Caki2 (cell line): ENCODE measurements around the gene STARD13. TPM values are rescaled to one million over a fixed set of nuclear protein-coding genes. Genes with fewer than 3 reads are reported as not detected.
"Not testable (repeated sequence)": the region's sequence is repeated elsewhere in the genome, so short reads cannot be mapped to it uniquely, and the experiment has no call there.

ENCODE experiments used
- DNase-seq: peaks from one replicate; pipeline ENCODE4 v3.0.0-alpha.2; 2015; ENCODE audit warnings: low read depth
- in situ Hi-C: cut with HindIII; loops from 2 replicates; pipeline ENCODE4 v1.10.0; 2016; ENCODE audit warnings: low sequenced_read_pairs, low pct_unique_long_range_greater_than_20kb, mixed read lengths
- total RNA-seq: library from RNA; depleted of rRNA; stranded (reverse); fragments of >200 nt; shearing (Covaris generic); gene quantifications from 2 replicates; pipeline ENCODE4 v1.2.3, GENCODE V29; 2014; ENCODE audit warnings: low replicate concordance

The STARD13 gene
- total RNA-seq, 1 experiment from 2014 or later = 9.3 TPM

- in situ Hi-C loops = no loop called here
- no peak for DNase-seq
Observed at GRCh38 chr13:33176526-33176925, 109.0 kb downstream of the STARD13 start.

GRCh38 chr13:33175991-33176390 lies 109.6 kb downstream of the STARD13 start:
- DNase-seq = no peak
- in situ Hi-C loops = no loop called here

GRCh38 chr13:33174931-33175330 lies 110.6 kb downstream of the STARD13 start:
- no peak for DNase-seq
- in situ Hi-C loops = no loop called here

- no peak for DNase-seq
- in situ Hi-C loops = no loop called here
Observed at GRCh38 chr13:33174491-33174890, 111.1 kb downstream of the STARD13 start.

GRCh38 chr13:33172911-33173310 lies 112.6 kb downstream of the STARD13 start:
- in situ Hi-C loops = no loop called here

GRCh38 chr13:33172400-33172799 lies 113.2 kb downstream of the STARD13 start:
- no peak for DNase-seq
- in situ Hi-C loops = no loop called here

More at GRCh38 chr13:33172911-33173310, 112.6 kb downstream of the STARD13 start:
- DNase-seq = no peak

GRCh38 chr13:33169273-33169980 lies 116.1 kb downstream of the STARD13 start:
- no peak for DNase-seq
- in situ Hi-C loops = no loop called here

- DNase-seq = no peak
- in situ Hi-C loops = no loop called here
Observed at GRCh38 chr13:33168321-33168960, 117.1 kb downstream of the STARD13 start.

GRCh38 chr13:33167491-33167890 lies 118.1 kb downstream of the STARD13 start:
- in situ Hi-C loops = no loop called here
- no peak for DNase-seq

GRCh38 chr13:33165787-33166186 lies 119.8 kb downstream of the STARD13 start:
- in situ Hi-C loops = no loop called here
- no peak for DNase-seq

- no peak for DNase-seq
- in situ Hi-C loops = no loop called here
Observed at GRCh38 chr13:33164331-33164730, 121.2 kb downstream of the STARD13 start.

- in situ Hi-C loops = not testable (repeated sequence)
Observed at GRCh38 chr13:33162725-33163124, 122.8 kb downstream of the STARD13 start.

GRCh38 chr13:33158816-33159215 lies 126.7 kb downstream of the STARD13 start:
- in situ Hi-C loops = no loop called here
- DNase-seq = no peak

More at GRCh38 chr13:33162725-33163124, 122.8 kb downstream of the STARD13 start:
- DNase-seq = not testable (repeated sequence)

GRCh38 chr13:33158271-33158670 lies 127.3 kb downstream of the STARD13 start:
- no peak for DNase-seq

GRCh38 chr13:33154911-33155310 lies 130.6 kb downstream of the STARD13 start:
- in situ Hi-C loops = no loop called here

More at GRCh38 chr13:33158271-33158670, 127.3 kb downstream of the STARD13 start:
- in situ Hi-C loops = no loop called here

GRCh38 chr13:33153421-33154404 lies 131.8 kb downstream of the STARD13 start:
- DNase-seq = peak; percentile 7
- in situ Hi-C loops = no loop called here

More at GRCh38 chr13:33154911-33155310, 130.6 kb downstream of the STARD13 start:
- no peak for DNase-seq

- no peak for DNase-seq
- in situ Hi-C loops = no loop called here
Observed at GRCh38 chr13:33152389-33152788, 133.2 kb downstream of the STARD13 start.

- in situ Hi-C loops = no loop called here
Observed at GRCh38 chr13:33150662-33151061, 134.9 kb downstream of the STARD13 start.

GRCh38 chr13:33150126-33150525 lies 135.4 kb downstream of the STARD13 start:
- in situ Hi-C loops = no loop called here
- DNase-seq = no peak

More at GRCh38 chr13:33150662-33151061, 134.9 kb downstream of the STARD13 start:
- no peak for DNase-seq
